Measurements from ENCODE around the gene PWP1. TPM values are rescaled to one million over a fixed set of nuclear protein-coding genes. Genes with fewer than 3 reads are reported as not detected.
"Not testable (repeated sequence)": the region's sequence is repeated elsewhere in the genome, so short reads cannot be mapped to it uniquely, and the experiment has no call there.

Gene PWP1
- total RNA-seq, 1 donor from 2014 or later = 13.3 TPM

GRCh38 chr12:107667464-107667863 lies 18.1 kb upstream of the PWP1 start:
- DNase-seq (ENCODE audit: low spot score) (no peak), ATAC-seq (no peak)

GRCh38 chr12:107668320-107669098 lies 17.1 kb upstream of the PWP1 start:
- DNase-seq (ENCODE audit: low spot score) (no peak), ATAC-seq (no peak)

GRCh38 chr12:107669946-107670345 lies 15.7 kb upstream of the PWP1 start:
- DNase-seq (ENCODE audit: low spot score) = no peak
- no peak for ATAC-seq

- DNase-seq (ENCODE audit: low spot score) = peak; percentile 58
These were observed 14.5 kb upstream of the PWP1 start for GRCh38 chr12:107670999-107671643.

GRCh38 chr12:107677671-107678070 lies 7.9 kb upstream of the PWP1 start:
- ATAC-seq (no peak), DNase-seq (ENCODE audit: low spot score) (no peak)

More at GRCh38 chr12:107670999-107671643, 14.5 kb upstream of the PWP1 start:
- peak; percentile 94 for ATAC-seq

GRCh38 chr12:107679336-107679735 lies 6.3 kb upstream of the PWP1 start:
- DNase-seq (ENCODE audit: low spot score) = no peak
- no peak for ATAC-seq

- DNase-seq (ENCODE audit: low spot score) = no peak
- ATAC-seq = no peak
These were observed 4.2 kb upstream of the PWP1 start for GRCh38 chr12:107681455-107681835.

- DNase-seq (ENCODE audit: low spot score) (no peak), ATAC-seq (no peak)
These were observed 3.5 kb upstream of the PWP1 start for GRCh38 chr12:107681836-107682820.

- DNase-seq (ENCODE audit: low spot score) (no peak), ATAC-seq (no peak)
These were observed 1.4 kb upstream of the PWP1 start for GRCh38 chr12:107684029-107684795.

- peak; percentile 57 for DNase-seq (ENCODE audit: low spot score)
- ATAC-seq = peak; percentile 78
These were observed 624 bp upstream of the PWP1 start for GRCh38 chr12:107684990-107685359.

- ATAC-seq = peak; percentile 69
- not testable (repeated sequence) for DNase-seq (ENCODE audit: low spot score)
These were observed 10.2 kb downstream of the PWP1 start for GRCh38 chr12:107695772-107696171.

- DNase-seq (ENCODE audit: low spot score) = no peak
- no peak for ATAC-seq
These were observed 16.5 kb downstream of the PWP1 start for GRCh38 chr12:107702106-107702505.

GRCh38 chr12:107704041-107704440 lies 18.4 kb downstream of the PWP1 start:
- DNase-seq (ENCODE audit: low spot score) = no peak
- no peak for ATAC-seq

GRCh38 chr12:107705522-107705921 lies 19.9 kb downstream of the PWP1 start:
- not testable (repeated sequence) for DNase-seq (ENCODE audit: low spot score)

GRCh38 chr12:107715780-107716179 lies 30.2 kb downstream of the PWP1 start:
- DNase-seq (ENCODE audit: low spot score) (no peak), ATAC-seq (no peak)

More at GRCh38 chr12:107705522-107705921, 19.9 kb downstream of the PWP1 start:
- ATAC-seq = not testable (repeated sequence)

- ATAC-seq = no peak
These were observed 33.0 kb downstream of the PWP1 start for GRCh38 chr12:107718606-107719005.

GRCh38 chr12:107727327-107727726 lies 41.7 kb downstream of the PWP1 start:
- not testable (repeated sequence) for DNase-seq (ENCODE audit: low spot score)

More at GRCh38 chr12:107718606-107719005, 33.0 kb downstream of the PWP1 start:
- no peak for DNase-seq (ENCODE audit: low spot score)

GRCh38 chr12:107727742-107728141 lies 42.1 kb downstream of the PWP1 start:
- DNase-seq (ENCODE audit: low spot score); ATAC-seq: not testable (repeated sequence)

More at GRCh38 chr12:107727327-107727726, 41.7 kb downstream of the PWP1 start:
- not testable (repeated sequence) for ATAC-seq

GRCh38 chr12:107730618-107731341 lies 45.2 kb downstream of the PWP1 start:
- ATAC-seq (no peak), DNase-seq (ENCODE audit: low spot score) (no peak)
